ENCODE results near the gene TRIM24.

TRIM24 gene

GRCh38 chr7:138431517-138431916 lies 28.5 kb upstream of the TRIM24 start:
- no peak overlapping the region for H3K4me3 ChIP-seq (ENCODE audit: insufficient read length, low read depth)
- DNase-seq (ENCODE audit: low read depth, low spot score), result no peak

GRCh38 chr7:138433583-138434443 lies 26.2 kb upstream of the TRIM24 start:
- H3K9me3 ChIP-seq (ENCODE audit: insufficient read depth, low read length), result peaks cover 62% of the 10 kb centered on the region
- H3K36me3 ChIP-seq (ENCODE audit: insufficient read depth, insufficient read length, low read length), result no peaks in the 10 kb centered on the region
- no peak for DNase-seq (ENCODE audit: low read depth, low spot score)
- no peak overlapping the region for H3K9ac ChIP-seq (ENCODE audit: insufficient read length, low read depth)
- no peak overlapping the region for H3K4me3 ChIP-seq (ENCODE audit: insufficient read length, low read depth)
- H3K4me1 ChIP-seq (ENCODE audit: insufficient read depth, insufficient read length), result no peaks in the 10 kb centered on the region
- H3K27me3 ChIP-seq (ENCODE audit: insufficient read depth, insufficient read length), result no peaks in the 10 kb centered on the region
- TF ChIP-seq YY1 (IDR thresholded peaks at IDR 0.05; ENCODE audit: insufficient read depth, insufficient read length) (no peak), SUZ12 (IDR thresholded peaks at IDR 0.05; ENCODE audit: extremely low read depth, insufficient read depth, insufficient read length) (no peak), ZNF274 (IDR thresholded peaks at IDR 0.05; ENCODE audit: low read depth, low read length) (no peak)

More at GRCh38 chr7:138431517-138431916, 28.5 kb upstream of the TRIM24 start:
- no peaks in the 10 kb centered on the region for H3K36me3 ChIP-seq (ENCODE audit: insufficient read depth, insufficient read length, low read length)
- no peaks in the 10 kb centered on the region for H3K4me1 ChIP-seq (ENCODE audit: insufficient read depth, insufficient read length)
- TF ChIP-seq SUZ12 (IDR thresholded peaks at IDR 0.05; ENCODE audit: extremely low read depth, insufficient read depth, insufficient read length), result no peak
- TF ChIP-seq ZNF274 (IDR thresholded peaks at IDR 0.05; ENCODE audit: low read depth, low read length), result no peak
- TF ChIP-seq YY1 (IDR thresholded peaks at IDR 0.05; ENCODE audit: insufficient read depth, insufficient read length), result no peak
- peaks cover 68% of the 10 kb centered on the region for H3K9me3 ChIP-seq (ENCODE audit: insufficient read depth, low read length)
- no peaks in the 10 kb centered on the region for H3K27me3 ChIP-seq (ENCODE audit: insufficient read depth, insufficient read length)
- no peak overlapping the region for H3K9ac ChIP-seq (ENCODE audit: insufficient read length, low read depth)

- no peak for TF ChIP-seq ZNF274 (IDR thresholded peaks at IDR 0.05; ENCODE audit: low read depth, low read length)
- TF ChIP-seq YY1 (IDR thresholded peaks at IDR 0.05; ENCODE audit: insufficient read depth, insufficient read length), result no peak
- Histone ChIP-seq H3K27me3 (ENCODE audit: insufficient read depth, insufficient read length) (no peaks in the 10 kb centered on the region), H3K4me3 (ENCODE audit: insufficient read length, low read depth) (no peak overlapping the region), H3K36me3 (ENCODE audit: insufficient read depth, insufficient read length, low read length) (no peaks in the 10 kb centered on the region), H3K9me3 (ENCODE audit: insufficient read depth, low read length) (peaks cover 54% of the 10 kb centered on the region), H3K4me1 (ENCODE audit: insufficient read depth, insufficient read length) (no peaks in the 10 kb centered on the region), H3K9ac (ENCODE audit: insufficient read length, low read depth) (no peak overlapping the region)
- peak; percentile 22 for DNase-seq (ENCODE audit: low read depth, low spot score)
These were observed 25.5 kb upstream of the TRIM24 start for GRCh38 chr7:138434597-138435019.

DNA sequence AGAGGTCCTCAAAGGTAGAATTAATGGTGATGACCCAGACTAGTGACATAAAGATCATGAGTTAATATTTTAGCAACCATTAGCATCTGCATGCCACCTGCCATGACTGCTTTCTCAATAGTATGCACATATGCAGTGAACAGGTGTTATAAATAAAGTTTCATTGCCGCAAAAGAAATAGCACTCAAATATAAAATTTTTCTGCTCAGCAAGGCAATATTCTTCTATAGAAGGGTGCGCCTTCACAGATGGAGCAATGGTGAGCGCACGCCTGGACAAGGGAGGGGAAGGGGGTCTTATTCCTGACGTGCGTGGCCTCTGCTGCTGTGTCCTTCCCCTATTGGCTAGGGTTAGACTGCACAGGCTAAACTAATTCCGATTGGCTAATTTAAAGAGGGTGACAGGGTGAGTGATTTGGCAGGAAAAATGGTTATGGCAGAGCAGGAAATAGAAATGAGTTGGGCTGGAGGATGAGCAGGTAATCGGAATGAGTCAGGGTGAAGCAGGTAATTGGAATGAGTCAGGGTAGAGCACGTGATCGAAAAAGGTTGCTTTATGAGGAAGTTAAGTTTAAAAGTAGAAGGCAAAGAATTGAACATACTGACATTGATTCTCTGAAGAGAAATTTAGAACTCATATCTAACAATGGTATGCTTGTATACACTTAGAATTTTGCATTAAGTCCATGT lies 24.7 kb upstream of the TRIM24 start:
- H3K27me3 ChIP-seq (ENCODE audit: insufficient read depth, insufficient read length), result no peaks in the 10 kb centered on the region
- no peak overlapping the region for H3K9ac ChIP-seq (ENCODE audit: insufficient read length, low read depth)
- H3K9me3 ChIP-seq (ENCODE audit: insufficient read depth, low read length), result peaks cover 47% of the 10 kb centered on the region
- DNase-seq (ENCODE audit: low read depth, low spot score), result no peak
- no peak for TF ChIP-seq SUZ12 (IDR thresholded peaks at IDR 0.05; ENCODE audit: extremely low read depth, insufficient read depth, insufficient read length)
- no peak for TF ChIP-seq YY1 (IDR thresholded peaks at IDR 0.05; ENCODE audit: insufficient read depth, insufficient read length)
- TF ChIP-seq ZNF274 (IDR thresholded peaks at IDR 0.05; ENCODE audit: low read depth, low read length), result no peak
- H3K4me3 ChIP-seq (ENCODE audit: insufficient read length, low read depth), result no peak overlapping the region
- H3K4me1 ChIP-seq (ENCODE audit: insufficient read depth, insufficient read length), result no peaks in the 10 kb centered on the region
- H3K36me3 ChIP-seq (ENCODE audit: insufficient read depth, insufficient read length, low read length), result no peaks in the 10 kb centered on the region

DNA sequence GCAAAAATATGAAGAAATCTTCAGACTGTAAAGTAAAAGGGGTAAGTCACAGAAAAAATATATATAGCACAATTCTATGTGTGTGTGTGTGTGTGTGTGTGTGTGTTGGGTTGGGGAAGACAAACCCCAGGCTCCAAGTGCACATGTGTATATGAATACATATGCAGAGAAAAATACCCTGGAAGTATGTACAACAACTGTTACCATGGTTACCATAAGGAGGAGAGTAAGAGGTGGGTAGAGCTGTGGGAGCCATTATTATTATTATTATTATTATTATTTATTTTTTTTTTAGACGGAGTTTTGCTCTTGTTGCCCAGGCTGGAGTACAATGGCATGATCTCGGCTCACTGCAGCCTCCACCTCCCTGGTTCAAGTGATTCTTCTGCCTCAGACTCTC lies 23.7 kb upstream of the TRIM24 start:
- DNase-seq (ENCODE audit: low read depth, low spot score), result no peak
- Histone ChIP-seq H3K9me3 (ENCODE audit: insufficient read depth, low read length) (peaks cover 38% of the 10 kb centered on the region), H3K9ac (ENCODE audit: insufficient read length, low read depth) (no peak overlapping the region), H3K36me3 (ENCODE audit: insufficient read depth, insufficient read length, low read length) (no peaks in the 10 kb centered on the region), H3K4me3 (ENCODE audit: insufficient read length, low read depth) (no peak overlapping the region), H3K4me1 (ENCODE audit: insufficient read depth, insufficient read length) (no peaks in the 10 kb centered on the region), H3K27me3 (ENCODE audit: insufficient read depth, insufficient read length) (no peaks in the 10 kb centered on the region)
- no peak for TF ChIP-seq YY1 (IDR thresholded peaks at IDR 0.05; ENCODE audit: insufficient read depth, insufficient read length)
- TF ChIP-seq ZNF274 (IDR thresholded peaks at IDR 0.05; ENCODE audit: low read depth, low read length), result no peak
- TF ChIP-seq SUZ12 (IDR thresholded peaks at IDR 0.05; ENCODE audit: extremely low read depth, insufficient read depth, insufficient read length), result no peak

DNA sequence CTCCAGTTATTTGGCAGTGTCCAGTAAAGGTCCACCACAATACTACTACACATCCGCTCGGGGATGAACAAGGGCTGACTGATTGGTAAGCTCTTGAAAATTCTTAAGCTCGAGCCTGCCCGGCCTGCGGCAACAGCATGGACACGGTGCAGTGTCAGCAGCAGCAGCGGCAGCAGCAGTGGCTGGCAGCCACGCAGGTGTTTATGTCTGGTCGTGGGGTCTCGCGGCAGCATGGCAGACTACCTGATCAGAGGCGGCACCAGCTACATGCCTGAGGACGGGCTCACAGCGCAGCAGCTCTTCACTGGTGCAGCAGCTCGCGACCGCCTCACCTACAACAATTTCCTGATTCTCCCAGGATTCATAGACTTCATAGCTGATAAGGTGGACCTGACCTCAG lies 19.6 kb upstream of the TRIM24 start:
- no peak overlapping the region for H3K9ac ChIP-seq (ENCODE audit: insufficient read length, low read depth)
- TF ChIP-seq ZNF274 (IDR thresholded peaks at IDR 0.05; ENCODE audit: low read depth, low read length) (no peak), YY1 (IDR thresholded peaks at IDR 0.05; ENCODE audit: insufficient read depth, insufficient read length) (no peak), SUZ12 (IDR thresholded peaks at IDR 0.05; ENCODE audit: extremely low read depth, insufficient read depth, insufficient read length) (no peak)
- H3K36me3 ChIP-seq (ENCODE audit: insufficient read depth, insufficient read length, low read length), result no peaks in the 10 kb centered on the region
- H3K27me3 ChIP-seq (ENCODE audit: insufficient read depth, insufficient read length), result no peaks in the 10 kb centered on the region
- no peaks in the 10 kb centered on the region for H3K4me1 ChIP-seq (ENCODE audit: insufficient read depth, insufficient read length)
- no peak for DNase-seq (ENCODE audit: low read depth, low spot score)
- H3K4me3 ChIP-seq (ENCODE audit: insufficient read length, low read depth), result no peak overlapping the region
- peaks cover 7% of the 10 kb centered on the region for H3K9me3 ChIP-seq (ENCODE audit: insufficient read depth, low read length)

- TF ChIP-seq ZNF274 (IDR thresholded peaks at IDR 0.05; ENCODE audit: low read depth, low read length), result no peak
- no peak for TF ChIP-seq YY1 (IDR thresholded peaks at IDR 0.05; ENCODE audit: insufficient read depth, insufficient read length)
- TF ChIP-seq SUZ12 (IDR thresholded peaks at IDR 0.05; ENCODE audit: extremely low read depth, insufficient read depth, insufficient read length), result no peak
- Histone ChIP-seq H3K9me3 (ENCODE audit: insufficient read depth, low read length) (no peaks in the 10 kb centered on the region), H3K27me3 (ENCODE audit: insufficient read depth, insufficient read length) (no peaks in the 10 kb centered on the region), H3K4me1 (ENCODE audit: insufficient read depth, insufficient read length) (no peaks in the 10 kb centered on the region), H3K9ac (ENCODE audit: insufficient read length, low read depth) (no peak overlapping the region), H3K4me3 (ENCODE audit: insufficient read length, low read depth) (no peak overlapping the region), H3K36me3 (ENCODE audit: insufficient read depth, insufficient read length, low read length) (no peaks in the 10 kb centered on the region)
- no peak for DNase-seq (ENCODE audit: low read depth, low spot score)
These were observed 17.2 kb upstream of the TRIM24 start for GRCh38 chr7:138442822-138443221.

Measured in NT2/D1 (cell line).